ENCODE results near the gene LYPD4.

DNA sequence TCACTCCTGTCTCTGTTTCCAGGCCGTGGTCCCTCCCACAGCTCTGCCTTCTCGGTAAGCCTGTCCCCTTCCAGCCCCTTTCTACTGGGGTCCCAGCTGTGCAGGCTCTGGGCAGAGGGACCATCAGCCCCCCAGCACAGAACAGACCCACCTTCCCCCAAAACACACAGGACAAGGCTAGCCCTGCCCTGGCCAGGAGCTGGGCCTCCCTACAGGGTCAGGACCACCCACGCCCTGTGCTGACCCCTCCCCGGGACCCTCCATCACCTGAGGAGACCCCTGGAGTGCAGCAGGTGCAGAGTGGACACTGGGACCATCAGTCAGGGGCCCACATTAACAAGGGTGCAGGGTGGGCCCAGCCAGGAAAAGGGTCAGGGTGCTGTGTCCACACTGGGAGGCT is 34.2 kb downstream of the LYPD4 start:
- TF ChIP-seq, protein P1, sequence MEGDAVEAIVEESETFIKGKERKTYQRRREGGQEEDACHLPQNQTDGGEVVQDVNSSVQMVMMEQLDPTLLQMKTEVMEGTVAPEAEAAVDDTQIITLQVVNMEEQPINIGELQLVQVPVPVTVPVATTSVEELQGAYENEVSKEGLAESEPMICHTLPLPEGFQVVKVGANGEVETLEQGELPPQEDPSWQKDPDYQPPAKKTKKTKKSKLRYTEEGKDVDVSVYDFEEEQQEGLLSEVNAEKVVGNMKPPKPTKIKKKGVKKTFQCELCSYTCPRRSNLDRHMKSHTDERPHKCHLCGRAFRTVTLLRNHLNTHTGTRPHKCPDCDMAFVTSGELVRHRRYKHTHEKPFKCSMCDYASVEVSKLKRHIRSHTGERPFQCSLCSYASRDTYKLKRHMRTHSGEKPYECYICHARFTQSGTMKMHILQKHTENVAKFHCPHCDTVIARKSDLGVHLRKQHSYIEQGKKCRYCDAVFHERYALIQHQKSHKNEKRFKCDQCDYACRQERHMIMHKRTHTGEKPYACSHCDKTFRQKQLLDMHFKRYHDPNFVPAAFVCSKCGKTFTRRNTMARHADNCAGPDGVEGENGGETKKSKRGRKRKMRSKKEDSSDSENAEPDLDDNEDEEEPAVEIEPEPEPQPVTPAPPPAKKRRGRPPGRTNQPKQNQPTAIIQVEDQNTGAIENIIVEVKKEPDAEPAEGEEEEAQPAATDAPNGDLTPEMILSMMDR (IDR thresholded peaks at IDR 0.05) = no peak
- TF ChIP-seq POLR2A (IDR thresholded peaks at IDR 0.05) (no peak), POLR2AphosphoS5 (IDR thresholded peaks at IDR 0.05) (no peak)
